Cardiac muscle cell (in vitro differentiated cells and primary cell): ENCODE measurements around the gene SPATA33. TPM values are rescaled to one million over a fixed set of nuclear protein-coding genes. Genes with fewer than 3 reads are reported as not detected.
A peak's percentile ranks its signal among the peaks of the same experiment; 100 is the strongest.

Source experiments
- DNase-seq, 2 donors: peaks; one replicate each; pipeline versions ENCODE4 v3.0.0 to v3.0.0-alpha.2; 2010 to 2017; ENCODE audit warnings: low read depth in 1 of 2, low spot score in 1 of 2
- H3K27ac ChIP-seq: fragments of 200-600 bp; sonication (generic); 2 replicates; pipeline ENCODE4 v1.5.1; 2016
- H3K27me3 ChIP-seq: fragments of 200-600 bp; sonication (generic); 2 replicates; pipeline ENCODE4 v1.6.0; 2016; ENCODE audit warnings: control low read depth
- H3K36me3 ChIP-seq: fragments of 200-600 bp; sonication (generic); 2 replicates; pipeline ENCODE4 v1.5.1; 2016; ENCODE audit warnings: control low read depth
- H3K4me1 ChIP-seq: fragments of 200-600 bp; sonication (generic); 2 replicates; pipeline ENCODE4 v1.8.1; 2017; ENCODE audit warnings: low read depth, mild to moderate bottlenecking, mixed run types
- H3K4me3 ChIP-seq: fragments of 200-600 bp; sonication (generic); 2 replicates; pipeline ENCODE4 v1.5.1; 2016; ENCODE audit warnings: mild to moderate bottlenecking
- H3K9me3 ChIP-seq: fragments of 200-600 bp; sonication (generic); 2 replicates; pipeline ENCODE4 v1.5.1; 2017; ENCODE audit warnings: low read depth, mild to moderate bottlenecking, control low read depth
- polyA plus RNA-seq: library from polyadenylated mRNA; unstranded; fragments of >200 nt; fragmentation: Nextera tagmentation; extraction: Ambion mirVana; gene quantifications from 2 replicates; pipeline ENCODE4 v1.2.1, GENCODE V29; 2016
- total RNA-seq: library from RNA; depleted of rRNA; stranded (reverse); fragments of >200 nt; gene quantifications from 2 replicates; pipeline ENCODE4 v1.2.3, GENCODE V29; 2016
- TF ChIP-seq, protein P1 (sequence below): IDR thresholded peaks from 2 replicates; pipeline ENCODE4 v1.5.1; 2012; ENCODE audit warnings: low read depth, mild to moderate bottlenecking, low read length

Gene SPATA33
- total and polyA plus RNA-seq, 2 experiments from 2014 or later = 8.3 to 13.5 TPM

DNA sequence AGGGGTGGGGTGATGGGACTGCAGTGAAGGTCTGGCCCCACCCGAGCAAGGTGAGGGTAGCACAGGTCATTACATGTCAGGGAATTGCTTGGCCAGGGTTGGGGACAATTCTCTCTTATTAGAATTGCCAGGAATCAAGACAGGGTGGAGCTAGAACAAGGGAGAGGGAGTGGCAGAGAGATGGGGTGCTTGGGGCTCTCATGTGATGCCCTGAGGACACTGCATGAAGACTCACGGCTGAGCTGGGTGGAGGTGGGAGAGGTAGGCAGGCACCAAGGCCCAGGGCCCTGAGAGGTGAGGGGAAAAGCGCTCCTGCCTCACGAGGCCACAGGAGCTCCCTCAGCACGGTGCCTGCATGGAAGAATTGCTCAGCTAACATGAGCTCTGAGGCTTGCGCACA, 40.6 kb upstream of the SPATA33 start:
- no peaks in the 10 kb centered on the region for H3K9me3 ChIP-seq
- no peaks in the 10 kb centered on the region for H3K4me1 ChIP-seq
- TF ChIP-seq, protein P1, sequence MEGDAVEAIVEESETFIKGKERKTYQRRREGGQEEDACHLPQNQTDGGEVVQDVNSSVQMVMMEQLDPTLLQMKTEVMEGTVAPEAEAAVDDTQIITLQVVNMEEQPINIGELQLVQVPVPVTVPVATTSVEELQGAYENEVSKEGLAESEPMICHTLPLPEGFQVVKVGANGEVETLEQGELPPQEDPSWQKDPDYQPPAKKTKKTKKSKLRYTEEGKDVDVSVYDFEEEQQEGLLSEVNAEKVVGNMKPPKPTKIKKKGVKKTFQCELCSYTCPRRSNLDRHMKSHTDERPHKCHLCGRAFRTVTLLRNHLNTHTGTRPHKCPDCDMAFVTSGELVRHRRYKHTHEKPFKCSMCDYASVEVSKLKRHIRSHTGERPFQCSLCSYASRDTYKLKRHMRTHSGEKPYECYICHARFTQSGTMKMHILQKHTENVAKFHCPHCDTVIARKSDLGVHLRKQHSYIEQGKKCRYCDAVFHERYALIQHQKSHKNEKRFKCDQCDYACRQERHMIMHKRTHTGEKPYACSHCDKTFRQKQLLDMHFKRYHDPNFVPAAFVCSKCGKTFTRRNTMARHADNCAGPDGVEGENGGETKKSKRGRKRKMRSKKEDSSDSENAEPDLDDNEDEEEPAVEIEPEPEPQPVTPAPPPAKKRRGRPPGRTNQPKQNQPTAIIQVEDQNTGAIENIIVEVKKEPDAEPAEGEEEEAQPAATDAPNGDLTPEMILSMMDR = no peak
- H3K27me3 ChIP-seq = no peaks in the 10 kb centered on the region
- H3K27ac ChIP-seq = no peak overlapping the region
- H3K4me3 ChIP-seq = no peak overlapping the region
- no peak for DNase-seq
- no peaks in the 10 kb centered on the region for H3K36me3 ChIP-seq

DNA sequence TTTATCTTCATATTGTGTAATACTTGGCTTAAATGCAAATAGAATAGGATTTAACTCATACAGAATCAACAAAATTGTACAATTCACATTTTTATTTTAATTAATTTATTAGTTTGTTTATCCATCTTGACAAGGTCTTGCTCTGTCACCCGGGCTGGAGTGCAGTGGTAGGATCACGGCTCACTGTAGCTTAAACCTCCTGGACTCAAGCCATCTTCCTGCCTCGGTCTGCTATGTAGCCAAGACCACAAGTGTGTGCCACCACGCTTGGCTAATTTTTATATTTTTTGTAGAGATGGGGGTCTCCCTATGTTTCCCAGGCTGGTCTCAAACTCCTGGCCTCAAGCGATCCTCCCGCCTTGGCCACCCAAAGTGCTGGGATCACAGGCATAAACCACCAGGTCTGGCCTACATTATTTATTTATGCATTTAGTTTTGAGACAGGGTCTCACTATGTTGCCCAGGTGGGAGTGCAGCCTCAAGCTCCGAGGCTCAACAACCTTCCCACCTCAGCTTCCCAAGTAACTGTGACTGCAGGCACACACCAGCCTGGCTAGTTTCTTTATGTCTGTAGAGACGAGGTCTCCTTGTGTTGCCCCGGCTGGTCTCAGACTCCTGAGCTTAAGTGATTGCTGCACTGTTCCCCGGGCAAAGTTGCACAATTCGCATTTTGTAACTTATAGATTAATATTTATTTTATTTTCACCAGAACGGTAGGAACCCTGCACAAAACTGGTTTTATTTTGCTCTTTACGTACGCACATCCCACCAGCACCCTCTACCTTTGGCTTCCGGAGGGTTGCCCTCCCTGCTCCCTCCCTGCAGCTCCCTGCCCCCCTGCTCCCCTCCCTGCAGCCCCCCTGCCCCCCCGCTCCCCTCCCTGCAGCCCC, 39.3 kb upstream of the SPATA33 start:
- TF ChIP-seq, protein P1 = no peak
- H3K4me1 ChIP-seq = no peaks in the 10 kb centered on the region
- H3K27ac ChIP-seq = no peak overlapping the region
- H3K36me3 ChIP-seq = no peaks in the 10 kb centered on the region
- DNase-seq = peak in 1 of 2 donors; percentile 62
- H3K27me3 ChIP-seq = no peaks in the 10 kb centered on the region
- H3K9me3 ChIP-seq = no peaks in the 10 kb centered on the region
- H3K4me3 ChIP-seq = no peak overlapping the region

DNA sequence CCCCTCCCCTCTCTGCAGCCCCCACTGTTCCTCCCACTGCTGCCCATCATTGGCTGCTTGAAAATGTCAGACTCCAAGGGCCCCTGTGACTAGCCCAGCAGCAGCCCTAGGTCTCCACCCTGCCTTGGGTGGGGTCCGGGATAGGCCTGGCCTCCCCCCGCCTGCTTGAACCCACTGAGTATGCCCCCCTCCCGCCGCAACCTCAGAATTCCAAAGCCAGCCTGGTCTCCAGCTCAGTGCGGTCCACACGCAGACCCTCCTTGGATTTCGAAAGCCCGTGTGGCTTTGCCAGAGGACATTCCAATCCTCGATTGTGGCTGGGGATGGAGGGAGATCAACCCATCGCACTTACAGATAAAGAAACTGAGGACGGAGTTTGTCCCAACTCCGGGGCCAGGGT, 37.8 kb upstream of the SPATA33 start:
- DNase-seq = peak in 1 of 2 donors; percentile 79

DNA sequence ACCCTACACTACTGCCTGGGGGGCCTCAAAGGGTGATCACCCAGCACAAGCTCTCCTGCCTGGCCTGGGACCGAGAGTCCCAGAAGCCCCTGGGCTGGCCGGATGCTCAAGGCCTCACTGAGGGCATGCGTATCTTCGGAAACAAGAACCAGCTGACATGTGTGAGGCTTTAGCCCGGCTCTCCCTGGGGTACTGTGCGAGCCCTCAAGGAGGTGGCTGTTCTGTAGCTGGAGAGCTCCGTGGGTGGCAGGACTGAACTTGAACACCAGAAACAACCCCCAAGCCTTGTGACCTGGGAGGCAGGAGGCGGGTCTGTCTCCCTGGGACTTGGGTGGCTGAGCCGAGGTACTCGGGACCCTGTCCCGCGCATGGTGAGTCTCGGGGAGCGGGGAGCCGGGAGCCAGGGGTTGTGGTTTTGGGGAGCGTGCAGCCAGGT, 37.2 kb upstream of the SPATA33 start:
- Histone ChIP-seq H3K27me3 (peaks cover 3% of the 10 kb centered on the region), H3K27ac (no peak overlapping the region), H3K4me3 (no peak overlapping the region), H3K36me3 (no peaks in the 10 kb centered on the region), H3K4me1 (no peaks in the 10 kb centered on the region), H3K9me3 (no peaks in the 10 kb centered on the region)
- TF ChIP-seq, protein P1 = no peak
- peak in 1 of 2 donors; percentile 58 for DNase-seq

More for the DNA sequence above, 37.8 kb upstream of the SPATA33 start:
- no peak overlapping the region for H3K4me3 ChIP-seq
- H3K36me3 ChIP-seq = no peaks in the 10 kb centered on the region
- TF ChIP-seq, protein P1 = no peak
- H3K9me3 ChIP-seq = no peaks in the 10 kb centered on the region
- H3K27me3 ChIP-seq = peaks cover 3% of the 10 kb centered on the region
- H3K4me1 ChIP-seq = no peaks in the 10 kb centered on the region
- H3K27ac ChIP-seq = no peak overlapping the region

DNA sequence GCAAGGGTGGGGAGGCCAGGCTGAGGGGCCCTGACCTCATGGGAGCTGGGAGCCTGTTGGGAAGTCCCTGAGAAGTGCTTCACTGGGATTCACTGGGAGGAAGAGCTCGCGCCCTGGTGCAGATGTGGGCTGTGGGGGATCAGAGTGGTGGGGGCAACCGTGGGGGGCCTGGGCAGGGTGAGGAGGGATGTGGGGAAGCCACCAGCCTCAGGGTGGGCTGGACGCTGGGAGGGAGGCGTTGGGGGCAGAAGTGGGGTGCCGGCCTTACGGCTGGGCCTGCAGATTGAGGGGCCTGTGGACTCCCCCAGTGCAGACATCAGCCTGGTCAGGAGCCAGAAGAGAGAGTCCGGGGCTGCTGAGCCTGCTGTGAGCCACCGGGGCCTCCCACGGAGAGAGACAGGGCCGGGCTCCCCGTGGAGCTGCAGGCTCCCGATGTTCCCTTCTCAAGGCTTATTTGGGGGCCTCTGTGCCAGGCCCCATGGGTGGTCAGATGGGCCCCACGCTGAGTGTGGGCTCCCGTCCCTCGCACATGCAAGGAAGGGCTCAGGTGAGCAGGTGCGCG, 36.4 kb upstream of the SPATA33 start:
- Histone ChIP-seq H3K36me3 (no peaks in the 10 kb centered on the region), H3K4me3 (no peak overlapping the region), H3K9me3 (no peaks in the 10 kb centered on the region), H3K27me3 (peaks cover 3% of the 10 kb centered on the region), H3K27ac (no peak overlapping the region), H3K4me1 (no peaks in the 10 kb centered on the region)
- TF ChIP-seq, protein P1 = no peak
- DNase-seq = no peak
